Measurements from ENCODE around the gene WSB2. TPM values are rescaled to one million over a fixed set of nuclear protein-coding genes. Genes with fewer than 3 reads are reported as not detected.

Gene WSB2
- 120 and 157 TPM in 2 replicates for total RNA-seq

DNA sequence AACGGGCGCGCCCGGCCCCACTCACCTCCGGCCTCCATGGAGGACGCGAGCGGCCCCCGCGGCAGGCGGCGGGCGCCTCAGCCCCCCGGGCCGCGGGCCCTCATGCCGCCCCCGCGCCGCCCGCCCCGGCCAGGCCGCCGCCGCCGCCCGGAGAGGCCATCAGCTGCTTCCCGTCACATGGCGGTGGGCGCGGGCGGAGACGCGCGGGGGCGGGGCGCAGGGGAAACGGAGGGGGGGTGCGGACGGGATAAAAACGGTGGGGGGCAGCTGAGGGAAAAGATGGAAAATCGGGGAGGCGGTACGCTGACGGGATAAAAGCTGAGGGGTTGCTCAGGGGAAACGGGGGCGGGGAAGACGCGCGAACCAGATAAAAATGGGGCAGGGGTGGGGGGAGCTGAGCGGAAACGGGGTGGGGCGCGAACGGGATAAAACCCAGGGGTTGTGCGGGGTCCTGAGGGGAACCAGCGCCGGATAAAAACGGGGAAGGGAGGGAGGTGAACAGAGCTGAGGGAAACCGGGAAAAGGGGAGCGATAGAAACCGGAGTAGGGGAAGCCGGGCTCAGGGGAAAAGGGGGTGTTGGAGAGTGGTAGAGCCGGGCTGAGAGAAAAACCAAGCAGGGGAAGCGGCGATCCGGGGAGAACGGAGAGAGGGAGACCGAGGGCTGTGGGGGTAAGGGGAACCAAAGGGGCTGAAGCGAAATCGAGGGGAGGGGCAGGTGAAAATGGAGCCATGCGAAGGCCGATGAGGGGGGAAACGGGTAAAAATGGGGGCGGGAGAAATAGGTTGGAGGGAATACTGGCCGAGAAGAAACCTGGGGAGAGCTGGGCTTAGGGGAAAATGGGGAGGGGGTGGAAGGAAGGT is at the start of gene WSB2:
TSS of gene WSB2 (minus strand) at position 169 of the 862 bp plus-strand sequence. CDS start at position 38, 131 bp downstream.

GRCh38 chr12:118103601-118104382 is 42.8 kb upstream of the WSB2 start, which contains the start of gene VSIG10:
VSIG10 (minus strand) TSS chr12:118104011; CDS start chr12:118103671, 340 bp downstream.

GRCh38 chr12:118016424-118017264 is 44.3 kb downstream of the WSB2 start, which contains the start of gene RFC5:
RFC5 (plus strand) TSS chr12:118016703; CDS start chr12:118016828, 125 bp downstream.

Other genes starting within 250 kb of the WSB2 start
- gene KSR2, start 92.2 kb downstream of the WSB2 start, total RNA-seq, result under 0.01 TPM in 2 replicates
- 7.0 and 7.9 TPM in 2 replicates for gene RFC5, start 44.5 kb downstream of the WSB2 start, total RNA-seq
- gene VSIG10, start 42.8 kb upstream of the WSB2 start, total RNA-seq, result 11.7 and 15.4 TPM in 2 replicates
- 116 and 149 TPM in 2 replicates for gene PEBP1, start 74.9 kb upstream of the WSB2 start, total RNA-seq